ENCODE data around the gene TPST2. TPM values are rescaled to one million over a fixed set of nuclear protein-coding genes. Genes with fewer than 3 reads are reported as not detected.

Gene TPST2
- total RNA-seq (2022; extraction: Qiagen RNA extraction; ENCODE audit: low read depth) = 8.4 to 12.7 TPM (median 11.1 TPM) in 5 replicates

GRCh38 chr22:26589845-26590736, at the start of gene TPST2:
TPST2 (minus strand) TSS chr22:26590132; CDS start chr22:26541630, 48,502 bp downstream.

GRCh38 chr22:26621663-26622062, 31.7 kb upstream of the TPST2 start, which contains the start of gene CRYBA4:
CRYBA4 (plus strand) TSS chr22:26621963; CDS start chr22:26622597, 634 bp downstream.

GRCh38 chr22:26617271-26618199, 27.6 kb upstream of the TPST2 start, which contains the start of gene CRYBB1:
CRYBB1 (minus strand) TSS chr22:26618027; CDS start chr22:26616319, 1,708 bp downstream.

GRCh38 chr22:26512149-26512793, 77.7 kb downstream of the TPST2 start, which contains the start of gene TFIP11:
TFIP11 (minus strand) TSS chr22:26512473; CDS start chr22:26510272, 2,201 bp downstream.

GRCh38 chr22:26483439-26484359, 106.2 kb downstream of the TPST2 start, which contains the start of the genes HPS4 and SRRD:
HPS4 (minus strand) TSS chr22:26483783; CDS start chr22:26481762, 2,021 bp downstream.
SRRD (plus strand) TSS chr22:26483877; CDS start chr22:26483891, 14 bp downstream.

Other genes starting within 250 kb of the TPST2 start
- gene ASPHD2, start 160.9 kb downstream of the TPST2 start, total RNA-seq (2022; extraction: Qiagen RNA extraction; ENCODE audit: low read depth) = 0.83 to 1.3 TPM (median 1.0 TPM) in 5 replicates
- 14.6 to 16.0 TPM (median 15.2 TPM) in 5 replicates for gene HPS4, start 106.3 kb downstream of the TPST2 start, total RNA-seq (2022; extraction: Qiagen RNA extraction; ENCODE audit: low read depth)
- gene SRRD, start 106.3 kb downstream of the TPST2 start, total RNA-seq (2022; extraction: Qiagen RNA extraction; ENCODE audit: low read depth) = 19.5 to 34.3 TPM (median 23.7 TPM) in 5 replicates
- 21.4 to 26.3 TPM (median 22.6 TPM) in 5 replicates for gene TFIP11, start 77.7 kb downstream of the TPST2 start, total RNA-seq (2022; extraction: Qiagen RNA extraction; ENCODE audit: low read depth)
- not detected in 5 replicates for gene CRYBB1, start 27.9 kb upstream of the TPST2 start, total RNA-seq (2022; extraction: Qiagen RNA extraction; ENCODE audit: low read depth)
- gene CRYBA4, start 31.8 kb upstream of the TPST2 start, total RNA-seq (2022; extraction: Qiagen RNA extraction; ENCODE audit: low read depth) = not detected in 5 replicates
- 0.13 to 0.85 TPM (median 0.34 TPM) in 5 replicates for gene MIAT, start 67.5 kb upstream of the TPST2 start, total RNA-seq (2022; extraction: Qiagen RNA extraction; ENCODE audit: low read depth)